ENCODE measurements around the gene ARHGEF4.

DNA sequence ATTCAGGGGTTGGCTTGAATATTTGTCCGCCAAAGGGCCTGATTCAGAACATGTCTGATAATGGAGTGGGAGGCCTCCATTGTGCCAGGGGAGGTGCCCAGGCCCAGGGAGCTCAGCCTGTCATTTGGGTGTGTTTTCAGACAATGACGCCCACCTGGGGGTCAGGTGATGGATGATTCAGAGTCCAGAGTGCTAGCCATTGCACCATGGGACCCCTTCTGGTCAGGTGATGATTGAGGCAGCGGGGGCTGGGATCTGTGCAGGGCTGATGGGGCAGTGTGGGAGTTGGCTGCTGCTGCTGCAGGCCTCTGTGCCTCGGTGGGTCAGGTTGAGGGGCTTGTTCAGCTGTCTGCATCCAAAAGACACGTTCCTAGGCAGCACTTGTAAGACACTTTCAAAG, 8.3 kb upstream of the ARHGEF4 start:
- TF ChIP-seq EZH2 (IDR thresholded peaks at IDR 0.05; ENCODE audit: low read depth, unreplicated experiment) (no peak), CTCF (conservative IDR thresholded peaks at IDR 0.05; ENCODE audit: low read depth in 2 of 2) (no peak), REST (IDR thresholded peaks at IDR 0.05; ENCODE audit: unreplicated experiment) (no peak), CREB1 (CRISPR knock-in tag; IDR thresholded peaks at IDR 0.05; ENCODE audit: low read depth) (no peak), JUNB (IDR thresholded peaks at IDR 0.05; ENCODE audit: unreplicated experiment) (no peak), POLR2AphosphoS5 (IDR thresholded peaks at IDR 0.05; ENCODE audit: low read depth) (no peak), EZH2phosphoT487 (IDR thresholded peaks at IDR 0.05; ENCODE audit: unreplicated experiment) (no peak), NANOG (IDR thresholded peaks at IDR 0.05; ENCODE audit: borderline replicate concordance) (no peak), ZNF331 (CRISPR knock-in tag; IDR thresholded peaks at IDR 0.05; ENCODE audit: low read depth) (no peak), STAT1 (IDR thresholded peaks at IDR 0.05; ENCODE audit: unreplicated experiment) (no peak)

Data from GM23338 (cell line).